ENCODE measurements around the gene MEA1. TPM values are rescaled to one million over a fixed set of nuclear protein-coding genes. Genes with fewer than 3 reads are reported as not detected.

The MEA1 gene
- total and polyA plus RNA-seq, 5 donors, result 29.9 to 59.3 (median 34.8) TPM

- Histone ChIP-seq H3K9me3 (ENCODE audit: control insufficient read depth, low read length) (no peaks in the 10 kb centered on the region), H3K4me1 (ENCODE audit: control insufficient read depth, insufficient read depth, low read length) (peaks cover 20% of the 10 kb centered on the region), H3K27ac (ENCODE audit: low read length) (peak overlapping the region; percentile 13), H3K4me3 (ENCODE audit: low read length) (no peak overlapping the region), H3K27me3 (ENCODE audit: control insufficient read depth, insufficient read depth) (no peaks in the 10 kb centered on the region)
- intact Hi-C loops (cut with DNase I), result no loop called here
- ATAC-seq, result no peak
- 52% methylated on average over 5 of the region's 5 CpGs for WGBS
- no peak for DNase-seq
Measured at GRCh38 chr6:42987533-42988451, 26.0 kb downstream of the MEA1 start.

GRCh38 chr6:42984924-42985475 lies 28.7 kb downstream of the MEA1 start:
- Histone ChIP-seq H3K27me3 (ENCODE audit: control insufficient read depth, insufficient read depth) (no peaks in the 10 kb centered on the region), H3K27ac (ENCODE audit: low read length) (peak overlapping the region; percentile 87), H3K9me3 (ENCODE audit: control insufficient read depth, low read length) (no peaks in the 10 kb centered on the region), H3K4me1 (ENCODE audit: control insufficient read depth, insufficient read depth, low read length) (peaks cover 20% of the 10 kb centered on the region), H3K4me3 (ENCODE audit: low read length) (peak overlapping the region; percentile 90)
- peak; percentile 12 for ATAC-seq
- peak in 1 of 3 donors; percentile 69 for DNase-seq
- 9% methylated on average over 13 of the region's 13 CpGs for whole genome bisulfite sequencing
- intact Hi-C loops (cut with DNase I), result no loop called here

GRCh38 chr6:42984001-42984923 lies 29.5 kb downstream of the MEA1 start, which contains the start of gene PPP2R5D:
Gene PPP2R5D (plus strand): TSS chr6:42984570. CDS start chr6:42984678, 108 bp downstream.
- Histone ChIP-seq H3K27me3 (ENCODE audit: control insufficient read depth, insufficient read depth) (no peaks in the 10 kb centered on the region), H3K27ac (ENCODE audit: low read length) (peak within 1 kb of the TSS; percentile 95), H3K9me3 (ENCODE audit: control insufficient read depth, low read length) (no peaks in the 10 kb centered on the region), H3K4me1 (ENCODE audit: control insufficient read depth, insufficient read depth, low read length) (peaks cover 23% of the 10 kb centered on the region), H3K4me3 (ENCODE audit: low read length) (peak within 1 kb of the TSS; percentile 90)
- intact Hi-C loops (cut with DNase I), result no loop called here
- ATAC-seq (peak; percentile 97), DNase-seq (peak; percentile 98 to 99 (median 98))
- WGBS, result under 1% methylated on average over 59 of the region's 59 CpGs

GRCh38 chr6:42981836-42982235 lies 31.9 kb downstream of the MEA1 start:
- ATAC-seq (no peak), DNase-seq (no peak)
- Histone ChIP-seq H3K9me3 (ENCODE audit: control insufficient read depth, low read length) (no peaks in the 10 kb centered on the region), H3K27ac (ENCODE audit: low read length) (no peak overlapping the region), H3K27me3 (ENCODE audit: control insufficient read depth, insufficient read depth) (no peaks in the 10 kb centered on the region), H3K4me3 (ENCODE audit: low read length) (no peak overlapping the region), H3K4me1 (ENCODE audit: control insufficient read depth, insufficient read depth, low read length) (peaks cover 17% of the 10 kb centered on the region)
- 74% methylated on average over 5 of the region's 5 CpGs for WGBS
- intact Hi-C loops (cut with DNase I), result no loop called here

- Histone ChIP-seq H3K4me3 (ENCODE audit: low read length) (peak overlapping the region; percentile 65), H3K27me3 (ENCODE audit: control insufficient read depth, insufficient read depth) (no peaks in the 10 kb centered on the region), H3K9me3 (ENCODE audit: control insufficient read depth, low read length) (no peaks in the 10 kb centered on the region), H3K27ac (ENCODE audit: low read length) (peak overlapping the region; percentile 55), H3K4me1 (ENCODE audit: control insufficient read depth, insufficient read depth, low read length) (peaks cover 3% of the 10 kb centered on the region)
- 38% methylated on average over 9 of the region's 9 CpGs for WGBS
- ATAC-seq (peak in 1 of 2 donors; percentile 3), DNase-seq (no peak)
- intact Hi-C loops (cut with DNase I), result no loop called here
Measured at GRCh38 chr6:42979523-42980177, 34.1 kb downstream of the MEA1 start.

GRCh38 chr6:42978839-42979522 lies 34.8 kb downstream of the MEA1 start, which contains the start of gene PEX6:
Gene PEX6 (minus strand): TSS chr6:42979181. CDS start chr6:42979150, 31 bp downstream.
- intact Hi-C loops (cut with DNase I), result no loop called here
- peaks cover 3% of the 10 kb centered on the region for H3K4me1 ChIP-seq (ENCODE audit: control insufficient read depth, insufficient read depth, low read length)

GRCh38 chr6:42978487-42978838 lies 35.3 kb downstream of the MEA1 start:
- peak overlapping the region; percentile 55 for H3K27ac ChIP-seq (ENCODE audit: low read length)
- H3K4me1 ChIP-seq (ENCODE audit: control insufficient read depth, insufficient read depth, low read length), result peaks cover 3% of the 10 kb centered on the region
- under 1% methylated on average over 28 of the region's 28 CpGs for WGBS
- DNase-seq (peak; percentile 43 to 71 (median 69)), ATAC-seq (peak; percentile 28 to 37)
- H3K9me3 ChIP-seq (ENCODE audit: control insufficient read depth, low read length), result no peaks in the 10 kb centered on the region
- intact Hi-C loops (cut with DNase I), result no loop called here
- peak overlapping the region; percentile 65 for H3K4me3 ChIP-seq (ENCODE audit: low read length)
- H3K27me3 ChIP-seq (ENCODE audit: control insufficient read depth, insufficient read depth), result no peaks in the 10 kb centered on the region

More at GRCh38 chr6:42978839-42979522, 34.8 kb downstream of the MEA1 start, which contains the start of gene PEX6:
- DNase-seq, result peak; percentile 94 to 97 (median 96)
- ATAC-seq, result peak; percentile 96 to 97
- Histone ChIP-seq H3K9me3 (ENCODE audit: control insufficient read depth, low read length) (no peaks in the 10 kb centered on the region), H3K4me3 (ENCODE audit: low read length) (peak within 1 kb of the TSS; percentile 65), H3K27me3 (ENCODE audit: control insufficient read depth, insufficient read depth) (no peaks in the 10 kb centered on the region), H3K27ac (ENCODE audit: low read length) (peak within 1 kb of the TSS; percentile 55)
- under 1% methylated on average over 59 of the region's 59 CpGs for WGBS

GRCh38 chr6:42974919-42975505 lies 38.7 kb downstream of the MEA1 start:
- intact Hi-C loops (cut with DNase I), result no loop called here

GRCh38 chr6:42973926-42974325 lies 39.8 kb downstream of the MEA1 start:
- Histone ChIP-seq H3K27me3 (ENCODE audit: control insufficient read depth, insufficient read depth) (no peaks in the 10 kb centered on the region), H3K4me3 (ENCODE audit: low read length) (no peak overlapping the region), H3K27ac (ENCODE audit: low read length) (no peak overlapping the region), H3K4me1 (ENCODE audit: control insufficient read depth, insufficient read depth, low read length) (peaks cover 5% of the 10 kb centered on the region), H3K9me3 (ENCODE audit: control insufficient read depth, low read length) (no peaks in the 10 kb centered on the region)
- intact Hi-C loops (cut with DNase I), result no loop called here
- no peak for ATAC-seq
- DNase-seq, result no peak
- 83% methylated on average over 3 of the region's 3 CpGs for WGBS

More at GRCh38 chr6:42974919-42975505, 38.7 kb downstream of the MEA1 start:
- H3K27ac ChIP-seq (ENCODE audit: low read length), result no peak overlapping the region
- H3K9me3 ChIP-seq (ENCODE audit: control insufficient read depth, low read length), result no peaks in the 10 kb centered on the region
- H3K4me3 ChIP-seq (ENCODE audit: low read length), result no peak overlapping the region
- ATAC-seq (no peak), DNase-seq (no peak)
- no peaks in the 10 kb centered on the region for H3K27me3 ChIP-seq (ENCODE audit: control insufficient read depth, insufficient read depth)
- peaks cover 8% of the 10 kb centered on the region for H3K4me1 ChIP-seq (ENCODE audit: control insufficient read depth, insufficient read depth, low read length)
- WGBS, result 74% methylated on average over 5 of the region's 5 CpGs
